Astrocyte (in vitro differentiated cells and primary cell): Measurements from ENCODE around the gene BMPER. TPM values are rescaled to one million over a fixed set of nuclear protein-coding genes. Genes with fewer than 3 reads are reported as not detected.

ENCODE experiments used
- DNase-seq: peaks from one replicate; pipeline ENCODE4 v3.0.0-alpha.2; 2010; ENCODE audit warnings: low read depth
- FAIRE-seq: peaks from 2 replicates; lab custom pipeline; 2011; peaks lifted over from hg19 to GRCh38; lab: Jason Lieb, UNC
- H2AFZ ChIP-seq: 2 replicates; pipeline ENCODE4 v1.6.0; 2012; ENCODE audit warnings: low read depth, low read length, inconsistent platforms
- H3K27ac ChIP-seq: 2 replicates; pipeline ENCODE4 v1.5.1; 2011; ENCODE audit warnings: low read depth, low read length, inconsistent platforms
- H3K27me3 ChIP-seq: 2 replicates; pipeline ENCODE4 v1.6.0; 2011; ENCODE audit warnings: low read length, inconsistent platforms; ENCODE audit not compliant: insufficient read depth
- H3K36me3 ChIP-seq: 2 replicates; pipeline ENCODE4 v1.5.1; 2011; ENCODE audit warnings: low read length, inconsistent platforms; ENCODE audit not compliant: insufficient read depth
- H3K4me1 ChIP-seq: 2 replicates; pipeline ENCODE4 v1.5.1; 2011; ENCODE audit warnings: low read length, inconsistent platforms; ENCODE audit not compliant: insufficient read depth
- H3K4me2 ChIP-seq: 2 replicates; pipeline ENCODE4 v1.6.0; 2012; ENCODE audit warnings: low read length, inconsistent platforms
- H3K4me3 ChIP-seq: 2 replicates; pipeline ENCODE4 v1.5.1; 2011; ENCODE audit warnings: low read depth, mild to moderate bottlenecking, low read length, inconsistent platforms; ENCODE audit not compliant: insufficient read depth
- H3K79me2 ChIP-seq: 2 replicates; pipeline ENCODE4 v1.6.0; 2012; ENCODE audit warnings: mild to moderate bottlenecking, low read length, inconsistent platforms; ENCODE audit not compliant: insufficient read depth
- H3K9ac ChIP-seq: 2 replicates; pipeline ENCODE4 v1.6.0; 2012; ENCODE audit warnings: mild to moderate bottlenecking, low read length, inconsistent platforms
- H3K9me3 ChIP-seq: 2 replicates; pipeline ENCODE4 v1.5.1; 2012; ENCODE audit warnings: low read depth, mild to moderate bottlenecking, low read length, inconsistent platforms; ENCODE audit not compliant: insufficient read depth
- H4K20me1 ChIP-seq: 2 replicates; pipeline ENCODE4 v1.6.0; 2012; ENCODE audit warnings: low read length, inconsistent platforms; ENCODE audit not compliant: insufficient read depth
- H3K27ac Mint-ChIP-seq: one replicate; pipeline ENCODE4 v1.8.0; 2021; ENCODE audit warnings: mild to moderate bottlenecking, mixed read lengths; ENCODE audit not compliant: unreplicated experiment
- H3K27me3 Mint-ChIP-seq: one replicate; pipeline ENCODE4 v1.8.0; 2021; ENCODE audit warnings: low read depth, mixed read lengths; ENCODE audit not compliant: unreplicated experiment
- H3K36me3 Mint-ChIP-seq: one replicate; pipeline ENCODE4 v1.8.0; 2021; ENCODE audit warnings: low read depth, mixed read lengths; ENCODE audit not compliant: unreplicated experiment
- H3K4me1 Mint-ChIP-seq: one replicate; pipeline ENCODE4 v1.8.0; 2021; ENCODE audit warnings: low read depth, mixed read lengths; ENCODE audit not compliant: unreplicated experiment
- H3K4me3 Mint-ChIP-seq: one replicate; pipeline ENCODE4 v1.8.0; 2021; ENCODE audit warnings: mild to moderate bottlenecking, moderate library complexity, mixed read lengths; ENCODE audit not compliant: unreplicated experiment
- H3K9me3 Mint-ChIP-seq: one replicate; pipeline ENCODE4 v1.8.0; 2021; ENCODE audit warnings: mild to moderate bottlenecking, mixed read lengths; ENCODE audit not compliant: unreplicated experiment
- EZH2 ChIP-seq: IDR thresholded peaks from 2 replicates; pipeline ENCODE4 v1.6.1; 2012; ENCODE audit warnings: mild to moderate bottlenecking, low read length, inconsistent platforms; ENCODE audit not compliant: insufficient read depth
- total RNA-seq: library from RNA; stranded (reverse); gene quantifications from 2 replicates; pipeline ENCODE4 v1.2.1, GENCODE V29; 2021
- TF ChIP-seq, protein P1 (sequence below): IDR thresholded peaks from 2 replicates; pipeline ENCODE4 v1.5.1; 2011; ENCODE audit warnings: low read depth, mild to moderate bottlenecking, inconsistent platforms, low read length, moderate library complexity; ENCODE audit not compliant: insufficient read depth

BMPER gene
- total RNA-seq, 1 donor from 2014 or later: 4.4 TPM

- H3K27ac ChIP-seq: no peak overlapping the region
- no peak overlapping the region for H3K4me2 ChIP-seq
- peaks cover 4% of the 10 kb centered on the region for H3K4me1 Mint-ChIP-seq
- H3K36me3 ChIP-seq: no peaks in the 10 kb centered on the region
- no peaks in the 10 kb centered on the region for H4K20me1 ChIP-seq
- no peak overlapping the region for H3K4me3 Mint-ChIP-seq
- H3K4me1 ChIP-seq: peaks cover 15% of the 10 kb centered on the region
- H3K27me3 ChIP-seq: no peaks in the 10 kb centered on the region
- H3K9ac ChIP-seq: no peak overlapping the region
- H3K79me2 ChIP-seq: no peaks in the 10 kb centered on the region
- H3K27ac Mint-ChIP-seq: no peak overlapping the region
- no peak for TF ChIP-seq EZH2
- TF ChIP-seq, protein P1, sequence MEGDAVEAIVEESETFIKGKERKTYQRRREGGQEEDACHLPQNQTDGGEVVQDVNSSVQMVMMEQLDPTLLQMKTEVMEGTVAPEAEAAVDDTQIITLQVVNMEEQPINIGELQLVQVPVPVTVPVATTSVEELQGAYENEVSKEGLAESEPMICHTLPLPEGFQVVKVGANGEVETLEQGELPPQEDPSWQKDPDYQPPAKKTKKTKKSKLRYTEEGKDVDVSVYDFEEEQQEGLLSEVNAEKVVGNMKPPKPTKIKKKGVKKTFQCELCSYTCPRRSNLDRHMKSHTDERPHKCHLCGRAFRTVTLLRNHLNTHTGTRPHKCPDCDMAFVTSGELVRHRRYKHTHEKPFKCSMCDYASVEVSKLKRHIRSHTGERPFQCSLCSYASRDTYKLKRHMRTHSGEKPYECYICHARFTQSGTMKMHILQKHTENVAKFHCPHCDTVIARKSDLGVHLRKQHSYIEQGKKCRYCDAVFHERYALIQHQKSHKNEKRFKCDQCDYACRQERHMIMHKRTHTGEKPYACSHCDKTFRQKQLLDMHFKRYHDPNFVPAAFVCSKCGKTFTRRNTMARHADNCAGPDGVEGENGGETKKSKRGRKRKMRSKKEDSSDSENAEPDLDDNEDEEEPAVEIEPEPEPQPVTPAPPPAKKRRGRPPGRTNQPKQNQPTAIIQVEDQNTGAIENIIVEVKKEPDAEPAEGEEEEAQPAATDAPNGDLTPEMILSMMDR: no peak
- no peak overlapping the region for H3K4me3 ChIP-seq
- H3K27me3 Mint-ChIP-seq: no peaks in the 10 kb centered on the region
- DNase-seq (no peak), FAIRE-seq (no peak)
- no peaks in the 10 kb centered on the region for H3K9me3 ChIP-seq
- H3K9me3 Mint-ChIP-seq: no peaks in the 10 kb centered on the region
- H3K36me3 Mint-ChIP-seq: no peaks in the 10 kb centered on the region
- H2AFZ ChIP-seq: no peak overlapping the region
These were observed 169.1 kb downstream of the BMPER start for GRCh38 chr7:34074421-34074820.

GRCh38 chr7:34075523-34076370 is 170.4 kb downstream of the BMPER start:
- Mint-ChIP-seq H3K36me3 (no peaks in the 10 kb centered on the region), H3K27ac (no peak overlapping the region), H3K4me1 (peaks cover 1% of the 10 kb centered on the region), H3K27me3 (no peaks in the 10 kb centered on the region), H3K4me3 (no peak overlapping the region), H3K9me3 (no peaks in the 10 kb centered on the region)
- Histone ChIP-seq H3K4me3 (no peak overlapping the region), H3K79me2 (no peaks in the 10 kb centered on the region), H3K4me1 (peaks cover 4% of the 10 kb centered on the region), H3K9ac (no peak overlapping the region), H3K36me3 (no peaks in the 10 kb centered on the region), H3K9me3 (no peaks in the 10 kb centered on the region), H3K27me3 (no peaks in the 10 kb centered on the region), H3K4me2 (no peak overlapping the region), H3K27ac (no peak overlapping the region), H4K20me1 (no peaks in the 10 kb centered on the region), H2AFZ (no peak overlapping the region)
- TF ChIP-seq, protein P1: no peak
- no peak for TF ChIP-seq EZH2
- no peak for DNase-seq
- no peak for FAIRE-seq

DNA sequence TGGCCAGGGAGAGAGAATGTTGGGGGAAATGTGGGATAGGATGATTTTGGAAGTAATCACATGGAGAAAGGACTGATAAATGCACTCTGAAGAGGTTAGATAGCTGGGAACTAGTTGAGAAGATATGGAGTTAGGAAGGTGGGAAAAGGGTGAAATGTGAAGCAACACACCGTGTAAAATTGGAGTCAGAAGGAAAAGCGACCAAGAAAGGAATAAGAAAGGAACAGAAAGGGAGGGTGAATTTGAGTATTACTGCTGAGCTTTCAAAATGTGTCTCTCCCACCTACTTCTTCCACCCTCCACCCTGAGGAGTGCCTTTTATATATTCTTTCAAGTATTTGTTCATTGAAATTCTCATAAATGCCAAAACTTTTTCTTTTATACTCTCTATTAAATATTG is 171.8 kb downstream of the BMPER start:
- DNase-seq (no peak), FAIRE-seq (no peak)
- Histone ChIP-seq H3K4me3 (no peak overlapping the region), H3K4me2 (no peak overlapping the region), H3K4me1 (no peaks in the 10 kb centered on the region), H3K27ac (no peak overlapping the region), H3K36me3 (no peaks in the 10 kb centered on the region), H3K27me3 (no peaks in the 10 kb centered on the region), H3K9me3 (no peaks in the 10 kb centered on the region), H2AFZ (no peak overlapping the region), H3K9ac (no peak overlapping the region), H3K79me2 (no peaks in the 10 kb centered on the region), H4K20me1 (no peaks in the 10 kb centered on the region)
- Mint-ChIP-seq H3K36me3 (no peaks in the 10 kb centered on the region), H3K9me3 (no peaks in the 10 kb centered on the region), H3K27ac (no peak overlapping the region), H3K4me1 (peaks cover 7% of the 10 kb centered on the region), H3K4me3 (no peak overlapping the region), H3K27me3 (no peaks in the 10 kb centered on the region)
- no peak for TF ChIP-seq EZH2
- TF ChIP-seq, protein P1: no peak
